ENCODE measurements around the gene GLIS1. TPM values are rescaled to one million over a fixed set of nuclear protein-coding genes. Genes with fewer than 3 reads are reported as not detected.
A peak's percentile ranks its signal among the peaks of the same experiment; 100 is the strongest.

The GLIS1 gene
- total and polyA plus RNA-seq, 2 donors = 0.42 to 2.0 TPM

- no peak for DNase-seq (ENCODE audit: extremely low spot score)
Observed at GRCh38 chr1:53627031-53627430, 111.9 kb downstream of the GLIS1 start.

GRCh38 chr1:53626616-53627015 is 112.3 kb downstream of the GLIS1 start:
- Histone ChIP-seq H3K4me3 (ENCODE audit: low read depth, low read length) (no peak overlapping the region), H3K27ac (ENCODE audit: low read depth) (no peak overlapping the region), H3K4me1 (ENCODE audit: insufficient read depth) (no peaks in the 10 kb centered on the region), H3K36me3 (ENCODE audit: insufficient read depth) (no peaks in the 10 kb centered on the region)
- no peak for DNase-seq (ENCODE audit: extremely low spot score)
- 70% methylated on average over 6 of the region's 6 CpGs for WGBS

More at GRCh38 chr1:53627031-53627430, 111.9 kb downstream of the GLIS1 start:
- 83% methylated on average over 13 of the region's 13 CpGs for WGBS
- Histone ChIP-seq H3K4me3 (ENCODE audit: low read depth, low read length) (no peak overlapping the region), H3K4me1 (ENCODE audit: insufficient read depth) (no peaks in the 10 kb centered on the region), H3K27ac (ENCODE audit: low read depth) (no peak overlapping the region), H3K36me3 (ENCODE audit: insufficient read depth) (no peaks in the 10 kb centered on the region)

- no peak overlapping the region for H3K27ac ChIP-seq (ENCODE audit: low read depth)
- H3K36me3 ChIP-seq (ENCODE audit: insufficient read depth) = no peaks in the 10 kb centered on the region
- H3K4me3 ChIP-seq (ENCODE audit: low read depth, low read length) = no peak overlapping the region
- no peak for DNase-seq (ENCODE audit: extremely low spot score)
- H3K4me1 ChIP-seq (ENCODE audit: insufficient read depth) = no peaks in the 10 kb centered on the region
- 78% methylated on average over 10 of the region's 10 CpGs for WGBS
Observed at GRCh38 chr1:53625766-53626520, 113.0 kb downstream of the GLIS1 start.

- no peak overlapping the region for H3K4me3 ChIP-seq (ENCODE audit: low read depth, low read length)
- no peaks in the 10 kb centered on the region for H3K4me1 ChIP-seq (ENCODE audit: insufficient read depth)
- 90% methylated on average over 2 of the region's 2 CpGs for WGBS
- H3K27ac ChIP-seq (ENCODE audit: low read depth) = no peak overlapping the region
- no peaks in the 10 kb centered on the region for H3K36me3 ChIP-seq (ENCODE audit: insufficient read depth)
- no peak for DNase-seq (ENCODE audit: extremely low spot score)
Observed at GRCh38 chr1:53625049-53625448, 113.9 kb downstream of the GLIS1 start.

- H3K27ac ChIP-seq (ENCODE audit: low read depth) = no peak overlapping the region
- WGBS = 91% methylated on average over 5 of the region's 5 CpGs
- DNase-seq (ENCODE audit: extremely low spot score) = no peak
- H3K36me3 ChIP-seq (ENCODE audit: insufficient read depth) = no peaks in the 10 kb centered on the region
- no peaks in the 10 kb centered on the region for H3K4me1 ChIP-seq (ENCODE audit: insufficient read depth)
- H3K4me3 ChIP-seq (ENCODE audit: low read depth, low read length) = no peak overlapping the region
Observed at GRCh38 chr1:53622531-53622930, 116.4 kb downstream of the GLIS1 start.

- 80% methylated on average over 4 of the region's 4 CpGs for WGBS
- DNase-seq (ENCODE audit: extremely low spot score) = no peak
- no peak overlapping the region for H3K4me3 ChIP-seq (ENCODE audit: low read depth, low read length)
- no peaks in the 10 kb centered on the region for H3K4me1 ChIP-seq (ENCODE audit: insufficient read depth)
- H3K36me3 ChIP-seq (ENCODE audit: insufficient read depth) = no peaks in the 10 kb centered on the region
- H3K27ac ChIP-seq (ENCODE audit: low read depth) = no peak overlapping the region
Observed at GRCh38 chr1:53621144-53621543, 117.8 kb downstream of the GLIS1 start.

- Histone ChIP-seq H3K4me3 (ENCODE audit: low read depth, low read length) (no peak overlapping the region), H3K36me3 (ENCODE audit: insufficient read depth) (no peaks in the 10 kb centered on the region), H3K4me1 (ENCODE audit: insufficient read depth) (no peaks in the 10 kb centered on the region), H3K27ac (ENCODE audit: low read depth) (peak overlapping the region; percentile 33)
- DNase-seq (ENCODE audit: extremely low spot score) = no peak
- WGBS = 48% methylated on average over 22 of the region's 22 CpGs
Observed at GRCh38 chr1:53620061-53620855, 118.7 kb downstream of the GLIS1 start.

- 91% methylated on average over 7 of the region's 7 CpGs for WGBS
- no peak overlapping the region for H3K4me3 ChIP-seq (ENCODE audit: low read depth, low read length)
- no peaks in the 10 kb centered on the region for H3K4me1 ChIP-seq (ENCODE audit: insufficient read depth)
- H3K36me3 ChIP-seq (ENCODE audit: insufficient read depth) = no peaks in the 10 kb centered on the region
- no peak for DNase-seq (ENCODE audit: extremely low spot score)
- H3K27ac ChIP-seq (ENCODE audit: low read depth) = no peak overlapping the region
Observed at GRCh38 chr1:53619367-53620060, 119.5 kb downstream of the GLIS1 start.

GRCh38 chr1:53618500-53619366 is 120.2 kb downstream of the GLIS1 start:
- Histone ChIP-seq H3K4me1 (ENCODE audit: insufficient read depth) (no peaks in the 10 kb centered on the region), H3K27ac (ENCODE audit: low read depth) (no peak overlapping the region), H3K36me3 (ENCODE audit: insufficient read depth) (no peaks in the 10 kb centered on the region), H3K4me3 (ENCODE audit: low read depth, low read length) (no peak overlapping the region)
- no peak for DNase-seq (ENCODE audit: extremely low spot score)
- 77% methylated on average over 4 of the region's 4 CpGs for WGBS

GRCh38 chr1:53617851-53618499 is 121.0 kb downstream of the GLIS1 start:
- no peak for DNase-seq (ENCODE audit: extremely low spot score)
- H3K27ac ChIP-seq (ENCODE audit: low read depth) = no peak overlapping the region
- no peaks in the 10 kb centered on the region for H3K4me1 ChIP-seq (ENCODE audit: insufficient read depth)
- 95% methylated on average over 4 of the region's 4 CpGs for WGBS
- H3K4me3 ChIP-seq (ENCODE audit: low read depth, low read length) = no peak overlapping the region
- no peaks in the 10 kb centered on the region for H3K36me3 ChIP-seq (ENCODE audit: insufficient read depth)

GRCh38 chr1:53617382-53617781 is 121.6 kb downstream of the GLIS1 start:
- Histone ChIP-seq H3K4me3 (ENCODE audit: low read depth, low read length) (no peak overlapping the region), H3K36me3 (ENCODE audit: insufficient read depth) (no peaks in the 10 kb centered on the region), H3K4me1 (ENCODE audit: insufficient read depth) (no peaks in the 10 kb centered on the region), H3K27ac (ENCODE audit: low read depth) (no peak overlapping the region)
- no peak for DNase-seq (ENCODE audit: extremely low spot score)
- 92% methylated on average over 7 of the region's 7 CpGs for WGBS

- H3K4me3 ChIP-seq (ENCODE audit: low read depth, low read length) = no peak overlapping the region
- no peak for DNase-seq (ENCODE audit: extremely low spot score)
- H3K4me1 ChIP-seq (ENCODE audit: insufficient read depth) = no peaks in the 10 kb centered on the region
- 94% methylated on average over 2 of the region's 2 CpGs for WGBS
- no peaks in the 10 kb centered on the region for H3K36me3 ChIP-seq (ENCODE audit: insufficient read depth)
- H3K27ac ChIP-seq (ENCODE audit: low read depth) = no peak overlapping the region
Observed at GRCh38 chr1:53616927-53617326, 122.0 kb downstream of the GLIS1 start.

- no peaks in the 10 kb centered on the region for H3K36me3 ChIP-seq (ENCODE audit: insufficient read depth)
- no peak for DNase-seq (ENCODE audit: extremely low spot score)
- no peaks in the 10 kb centered on the region for H3K4me1 ChIP-seq (ENCODE audit: insufficient read depth)
- WGBS = 84% methylated on average over 5 of the region's 5 CpGs
- H3K4me3 ChIP-seq (ENCODE audit: low read depth, low read length) = no peak overlapping the region
- H3K27ac ChIP-seq (ENCODE audit: low read depth) = no peak overlapping the region
Observed at GRCh38 chr1:53616511-53616910, 122.5 kb downstream of the GLIS1 start.
